MCF 10A (cell line): Measurements from ENCODE around the gene PTEN. TPM values are rescaled to one million over a fixed set of nuclear protein-coding genes. Genes with fewer than 3 reads are reported as not detected.
A peak's percentile ranks its signal among the peaks of the same experiment; 100 is the strongest.
"Not testable (repeated sequence)": the region's sequence is repeated elsewhere in the genome, so short reads cannot be mapped to it uniquely, and the experiment has no call there.

ENCODE experiments used
- BruUV-seq: library from RNA; stranded (reverse); fragments of 400-500 nt; replicated peaks from 2 replicates; lab custom pipeline; 2021; lab: Mats Ljungman, UMichigan
- CTCF ChIA-PET: fragments of 300-600 bp; sonication (Branson Sonifier 250); formaldehyde crosslinking; extraction: SDS; loops from one replicate; lab custom pipeline; 2021; ENCODE audit warnings: antibody characterized with exemption, inconsistent platforms; lab: Yijun Ruan, JAX
- POLR2A ChIA-PET: fragments of 300-600, 350-650 bp; sonication (Branson Sonifier 250); formaldehyde crosslinking; extraction: SDS; loops from one replicate; lab custom pipeline; 2020; ENCODE audit warnings: antibody characterized with exemption, inconsistent platforms; lab: Yijun Ruan, JAX
- DNase-seq: peaks from one replicate; pipeline ENCODE4 v3.0.0-alpha.2; 2018; ENCODE audit not compliant: unreplicated experiment
- H3K27ac Mint-ChIP-seq: one replicate; pipeline ENCODE4 v1.8.0; 2022; ENCODE audit warnings: mild to moderate bottlenecking, low read depth, mixed read lengths; ENCODE audit not compliant: unreplicated experiment
- H3K27me3 Mint-ChIP-seq: one replicate; pipeline ENCODE4 v1.8.0; 2022; ENCODE audit warnings: mixed read lengths; ENCODE audit not compliant: insufficient read depth, unreplicated experiment
- H3K36me3 Mint-ChIP-seq: one replicate; pipeline ENCODE4 v1.8.0; 2022; ENCODE audit warnings: mild to moderate bottlenecking, moderate library complexity, mixed read lengths; ENCODE audit not compliant: insufficient read depth, unreplicated experiment
- H3K4me1 Mint-ChIP-seq: one replicate; pipeline ENCODE4 v1.8.0; 2022; ENCODE audit warnings: mixed read lengths; ENCODE audit not compliant: insufficient read depth, unreplicated experiment
- H3K4me3 Mint-ChIP-seq: one replicate; pipeline ENCODE4 v1.8.0; 2022; ENCODE audit warnings: mild to moderate bottlenecking, moderate library complexity, mixed read lengths; ENCODE audit not compliant: unreplicated experiment
- H3K9me3 Mint-ChIP-seq: one replicate; pipeline ENCODE4 v1.8.0; 2022; ENCODE audit warnings: mixed read lengths; ENCODE audit not compliant: unreplicated experiment
- intact Hi-C: fragments of 100-400 bp; cut with micrococcal nuclease; formaldehyde crosslinking; loops from 2 replicates; pipeline ENCODE4 v1.14.1; 2022
- total RNA-seq: library from RNA; stranded (reverse); gene quantifications from 2 replicates; pipeline ENCODE4 v1.2.3, GENCODE V29; 2022
- TF ChIP-seq, protein P1 (sequence below): fragments of 200-600 bp; IDR thresholded peaks from one replicate; pipeline ENCODE4 v1.8.0; 2022; ENCODE audit warnings: antibody characterized with exemption, mild to moderate bottlenecking; ENCODE audit not compliant: unreplicated experiment

Gene PTEN
- total RNA-seq, 1 experiment from 2014 or later, result 64.1 TPM

DNA sequence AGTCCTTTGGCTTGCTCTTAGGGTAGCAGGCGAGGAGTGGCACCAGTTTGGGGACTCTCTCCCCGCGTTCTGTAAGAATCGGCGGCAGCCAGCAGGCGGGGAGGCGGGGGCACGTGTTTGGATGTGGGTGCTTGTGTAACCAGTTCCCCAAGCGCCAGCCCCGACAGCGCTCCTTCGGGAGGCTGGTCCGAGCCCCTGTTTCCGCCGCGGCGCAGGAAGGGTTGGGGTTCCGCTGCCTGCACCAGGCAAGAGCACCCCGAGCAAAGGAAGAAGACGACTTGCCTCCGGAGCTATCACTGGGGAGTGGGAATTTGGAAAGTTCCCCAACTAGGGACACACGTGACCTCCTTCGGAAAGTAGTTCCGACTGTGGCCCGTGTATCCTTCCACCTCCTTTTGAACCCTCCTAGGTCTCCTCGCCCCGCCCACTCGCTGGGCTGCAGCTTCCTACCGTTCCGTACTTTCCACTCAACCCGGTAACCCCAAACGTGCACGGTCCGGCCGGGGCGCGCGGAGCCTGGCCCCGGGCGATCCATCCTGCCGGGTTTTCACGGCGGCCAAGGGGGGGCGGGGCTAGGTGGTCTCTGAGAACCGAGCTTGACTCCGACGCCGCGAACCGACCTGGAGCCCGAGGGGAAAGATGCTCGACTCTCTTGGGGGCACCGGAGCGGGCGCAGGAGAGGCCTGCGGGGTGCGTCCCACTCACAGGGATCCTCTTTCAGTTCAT is 1.3 kb upstream of the PTEN start:
- intact Hi-C loops, result loop anchor here (1.0 to 5.0 kb wide), 8 partner anchors 45 to 457 kb away; partner anchors contain the start of gene ATAD1
- TF ChIP-seq, protein P1, sequence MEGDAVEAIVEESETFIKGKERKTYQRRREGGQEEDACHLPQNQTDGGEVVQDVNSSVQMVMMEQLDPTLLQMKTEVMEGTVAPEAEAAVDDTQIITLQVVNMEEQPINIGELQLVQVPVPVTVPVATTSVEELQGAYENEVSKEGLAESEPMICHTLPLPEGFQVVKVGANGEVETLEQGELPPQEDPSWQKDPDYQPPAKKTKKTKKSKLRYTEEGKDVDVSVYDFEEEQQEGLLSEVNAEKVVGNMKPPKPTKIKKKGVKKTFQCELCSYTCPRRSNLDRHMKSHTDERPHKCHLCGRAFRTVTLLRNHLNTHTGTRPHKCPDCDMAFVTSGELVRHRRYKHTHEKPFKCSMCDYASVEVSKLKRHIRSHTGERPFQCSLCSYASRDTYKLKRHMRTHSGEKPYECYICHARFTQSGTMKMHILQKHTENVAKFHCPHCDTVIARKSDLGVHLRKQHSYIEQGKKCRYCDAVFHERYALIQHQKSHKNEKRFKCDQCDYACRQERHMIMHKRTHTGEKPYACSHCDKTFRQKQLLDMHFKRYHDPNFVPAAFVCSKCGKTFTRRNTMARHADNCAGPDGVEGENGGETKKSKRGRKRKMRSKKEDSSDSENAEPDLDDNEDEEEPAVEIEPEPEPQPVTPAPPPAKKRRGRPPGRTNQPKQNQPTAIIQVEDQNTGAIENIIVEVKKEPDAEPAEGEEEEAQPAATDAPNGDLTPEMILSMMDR, result no peak
- H3K4me3 Mint-ChIP-seq, result peak overlapping the region; percentile 87
- ChIA-PET CTCF (interaction anchor here (0.6 to 3.6 kb wide), 20 partner anchors 8 to 1023 kb away, joined by 3 to 56 read pairs (median 4); partner anchors contain the start of gene ATAD1), POLR2A (interaction anchor here (0.6 to 7.8 kb wide), 60 partner anchors 11 to 1263 kb away, joined by 3 to 192 read pairs (median 5); partner anchors contain the start of genes ATAD1 and FAS)
- H3K27ac Mint-ChIP-seq, result peak overlapping the region; percentile 83
- no TSS peak for BruUV-seq
- H3K27me3 Mint-ChIP-seq, result no peaks in the 10 kb centered on the region
- DNase-seq, result peak; percentile 98
- peaks cover 16% of the 10 kb centered on the region for H3K4me1 Mint-ChIP-seq
- H3K9me3 Mint-ChIP-seq, result no peaks in the 10 kb centered on the region
- peaks cover 7% of the 10 kb centered on the region for H3K36me3 Mint-ChIP-seq

DNA sequence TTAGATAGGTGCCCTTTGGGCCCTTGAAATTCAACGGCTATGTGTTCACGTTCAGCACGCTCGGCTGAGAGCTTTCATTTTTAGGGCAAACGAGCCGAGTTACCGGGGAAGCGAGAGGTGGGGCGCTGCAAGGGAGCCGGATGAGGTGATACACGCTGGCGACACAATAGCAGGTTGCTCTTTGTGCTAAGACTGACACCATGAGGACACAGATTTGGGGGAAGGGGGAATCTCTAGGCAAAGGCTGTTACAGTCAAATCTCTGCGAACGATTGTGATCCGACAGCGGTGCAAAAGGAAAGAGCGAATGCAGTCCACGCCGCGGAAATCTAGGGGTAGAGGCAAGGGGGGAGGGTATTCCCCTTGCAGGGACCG is 759 bp upstream of the PTEN start:
- Mint-ChIP-seq H3K27me3 (no peaks in the 10 kb centered on the region), H3K4me3 (peak overlapping the region; percentile 87), H3K27ac (peak overlapping the region; percentile 83), H3K9me3 (no peaks in the 10 kb centered on the region), H3K4me1 (peaks cover 16% of the 10 kb centered on the region), H3K36me3 (peaks cover 7% of the 10 kb centered on the region)
- ChIA-PET CTCF (interaction anchor here (0.6 to 3.6 kb wide), 15 partner anchors 8 to 1023 kb away, joined by 3 to 56 read pairs (median 3); no protein-coding TSS in a partner anchor), POLR2A (interaction anchor here (0.7 to 7.8 kb wide), 51 partner anchors 11 to 1128 kb away, joined by 3 to 192 read pairs (median 5); partner anchors contain the start of genes ATAD1 and FAS)
- BruUV-seq, result TSS peak; percentile 23
- no peak for DNase-seq
- intact Hi-C loops, result loop anchor here (1.0 to 5.0 kb wide), 8 partner anchors 45 to 456 kb away; partner anchors contain the start of gene ATAD1
- TF ChIP-seq, protein P1, result no peak

DNA sequence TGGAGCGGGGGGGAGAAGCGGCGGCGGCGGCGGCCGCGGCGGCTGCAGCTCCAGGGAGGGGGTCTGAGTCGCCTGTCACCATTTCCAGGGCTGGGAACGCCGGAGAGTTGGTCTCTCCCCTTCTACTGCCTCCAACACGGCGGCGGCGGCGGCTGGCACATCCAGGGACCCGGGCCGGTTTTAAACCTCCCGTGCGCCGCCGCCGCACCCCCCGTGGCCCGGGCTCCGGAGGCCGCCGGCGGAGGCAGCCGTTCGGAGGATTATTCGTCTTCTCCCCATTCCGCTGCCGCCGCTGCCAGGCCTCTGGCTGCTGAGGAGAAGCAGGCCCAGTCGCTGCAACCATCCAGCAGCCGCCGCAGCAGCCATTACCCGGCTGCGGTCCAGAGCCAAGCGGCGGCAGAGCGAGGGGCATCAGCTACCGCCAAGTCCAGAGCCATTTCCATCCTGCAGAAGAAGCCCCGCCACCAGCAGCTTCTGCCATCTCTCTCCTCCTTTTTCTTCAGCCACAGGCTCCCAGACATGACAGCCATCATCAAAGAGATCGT is 598 bp downstream of the PTEN start:
- not testable (repeated sequence) for H3K36me3 Mint-ChIP-seq, H3K9me3 Mint-ChIP-seq, BruUV-seq, DNase-seq, H3K27me3 Mint-ChIP-seq
- peaks cover 16% of the 10 kb centered on the region for H3K4me1 Mint-ChIP-seq
- H3K4me3 Mint-ChIP-seq, result peak overlapping the region; percentile 87
- intact Hi-C loops, result loop anchor here (1.0 to 5.0 kb wide), 8 partner anchors 47 to 455 kb away; partner anchors contain the start of gene ATAD1
- peak overlapping the region; percentile 83 for H3K27ac Mint-ChIP-seq
- ChIA-PET CTCF (interaction anchor here (2.3 to 3.6 kb wide), 2 partner anchors 10 to 523 kb away, joined by 9 to 56 read pairs; no protein-coding TSS in a partner anchor), POLR2A (interaction anchor here (0.8 to 7.8 kb wide), 25 partner anchors 11 to 689 kb away, joined by 3 to 192 read pairs (median 5); partner anchors contain the start of gene ATAD1)

DNA sequence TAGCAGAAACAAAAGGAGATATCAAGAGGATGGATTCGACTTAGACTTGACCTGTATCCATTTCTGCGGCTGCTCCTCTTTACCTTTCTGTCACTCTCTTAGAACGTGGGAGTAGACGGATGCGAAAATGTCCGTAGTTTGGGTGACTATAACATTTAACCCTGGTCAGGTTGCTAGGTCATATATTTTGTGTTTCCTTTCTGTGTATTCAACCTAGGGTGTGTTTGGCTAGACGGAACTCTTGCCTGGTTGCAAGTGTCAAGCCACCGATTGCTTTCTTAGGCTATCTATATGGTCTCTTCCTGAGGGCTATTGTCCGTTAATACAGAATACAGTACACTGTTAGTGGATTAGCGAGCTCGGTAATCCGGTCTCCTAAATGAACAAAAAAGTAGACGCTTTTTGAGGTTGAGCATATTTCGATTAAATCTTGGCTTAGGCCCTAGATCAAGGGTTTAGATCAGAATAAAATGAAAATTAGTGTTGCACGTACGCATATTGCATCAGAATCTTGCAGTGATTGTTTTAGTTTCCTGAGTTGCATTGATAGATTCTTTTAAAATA is 1.2 kb downstream of the PTEN start:
- peaks cover 16% of the 10 kb centered on the region for H3K4me1 Mint-ChIP-seq
- intact Hi-C loops, result loop anchor here (1.0 to 5.0 kb wide), 7 partner anchors 47 to 418 kb away; partner anchors contain the start of gene ATAD1
- peak overlapping the region; percentile 87 for H3K4me3 Mint-ChIP-seq
- CTCF ChIA-PET, result interaction anchor here (1.2 to 2.3 kb wide), 2 partner anchors 9 to 267 kb away, joined by 3 to 9 read pairs; no protein-coding TSS in a partner anchor
- H3K27me3 Mint-ChIP-seq, result no peaks in the 10 kb centered on the region
- POLR2A ChIA-PET, result interaction anchor here (0.8 to 7.8 kb wide), 15 partner anchors 11 to 1126 kb away, joined by 3 to 192 read pairs (median 49); partner anchors contain the start of genes ATAD1 and FAS
- H3K27ac Mint-ChIP-seq, result peak overlapping the region; percentile 75
- TF ChIP-seq, protein P1, result no peak
- DNase-seq, result peak; percentile 50
- peaks cover 7% of the 10 kb centered on the region for H3K36me3 Mint-ChIP-seq
- BruUV-seq, result TSS peak; percentile 26
- H3K9me3 Mint-ChIP-seq, result no peaks in the 10 kb centered on the region
